Astrocyte of the spinal cord (primary cell): Measurements from ENCODE around the gene CASD1.

Experiments
- DNase-seq: peaks from one replicate; pipeline ENCODE4 v3.0.0; 2011; ENCODE audit warnings: low read depth, low spot score
- H3K4me3 ChIP-seq: 2 replicates; pipeline ENCODE4 v1.5.1; 2011; ENCODE audit warnings: low read depth, mild to moderate bottlenecking, low read length, moderate library complexity
- CTCF ChIP-seq: IDR thresholded peaks from 2 replicates; pipeline ENCODE4 v1.5.1; 2012; ENCODE audit warnings: low read depth, mild to moderate bottlenecking, low read length, inconsistent platforms
- in situ Hi-C: cut with HindIII; loops from 2 replicates; pipeline ENCODE4 v1.10.0; 2017; ENCODE audit warnings: low sequenced_read_pairs

Gene CASD1

DNA sequence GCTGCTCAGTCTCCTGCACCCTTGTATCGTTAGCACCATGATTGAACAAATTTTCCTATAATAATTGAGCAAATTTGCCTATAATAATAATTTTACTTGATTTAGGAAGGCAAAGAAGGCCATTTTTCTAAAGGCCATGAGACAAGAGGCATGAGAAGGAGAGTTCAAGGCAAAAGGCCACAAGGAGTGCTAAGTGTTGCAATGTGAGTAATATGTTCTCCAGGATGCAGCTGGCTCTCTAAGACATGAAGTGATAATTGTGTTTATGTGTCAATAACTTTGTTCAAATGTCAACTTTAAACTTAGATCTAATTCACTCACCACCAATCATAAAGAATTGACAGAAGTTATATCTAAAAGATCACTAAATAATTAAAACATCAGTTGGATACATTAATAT, 92.6 kb downstream of the CASD1 start:
- DNase-seq, result no peak
- TF ChIP-seq CTCF, result no peak
- H3K4me3 ChIP-seq, result no peak overlapping the region
- in situ Hi-C loops, result no loop called here

DNA sequence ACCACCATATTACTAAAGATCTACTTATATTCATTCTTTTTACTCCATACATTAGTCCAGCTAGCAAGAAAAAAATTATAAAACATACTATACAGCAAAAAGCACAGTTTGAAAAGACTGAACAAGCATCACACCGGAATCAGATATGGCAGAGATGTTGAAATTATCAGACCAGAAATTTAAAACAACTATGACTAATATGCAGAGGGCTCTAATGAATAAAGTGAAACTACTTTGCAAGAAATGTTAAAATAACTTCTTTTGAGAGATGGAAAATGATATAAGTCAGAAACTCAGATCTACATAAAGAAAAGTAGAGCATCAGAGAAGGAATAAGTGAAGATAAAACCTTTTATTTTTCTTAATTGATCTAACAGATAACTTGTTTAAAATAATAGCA, 95.4 kb downstream of the CASD1 start:
- in situ Hi-C loops, result no loop called here
- no peak for TF ChIP-seq CTCF
- DNase-seq, result no peak
- no peak overlapping the region for H3K4me3 ChIP-seq
